OCI-LY1 (cell line): ENCODE data around the gene FGF11.

Experiments used
- H2AFZ ChIP-seq: fragments of 200-600 bp; sonication (generic), shearing (Covaris generic); 2 replicates; pipeline ENCODE4 v1.6.0; 2014; ENCODE audit warnings: antibody characterized with exemption, mild to moderate bottlenecking, low read length
- H3F3A ChIP-seq: fragments of 200-600 bp; sonication (generic), shearing (Covaris generic); 2 replicates; pipeline ENCODE4 v1.6.0; 2014; ENCODE audit warnings: mild to moderate bottlenecking, antibody characterized with exemption, low read length, moderate library complexity; ENCODE audit not compliant: insufficient read depth
- H3K27ac ChIP-seq: fragments of 200-600 bp; sonication (generic); 2 replicates; pipeline ENCODE4 v1.5.1; 2014; ENCODE audit warnings: low read length, mixed run types, mild to moderate bottlenecking, low read depth; ENCODE audit not compliant: poor library complexity, severe bottlenecking
- H3K27me3 ChIP-seq: fragments of 200-600 bp; sonication (generic); 2 replicates; pipeline ENCODE4 v1.6.0; 2014; ENCODE audit warnings: antibody characterized with exemption, mild to moderate bottlenecking, low read length, moderate library complexity; ENCODE audit not compliant: insufficient read depth
- H3K36me3 ChIP-seq: fragments of 200-600 bp; sonication (generic); 2 replicates; pipeline ENCODE4 v1.6.1; 2014; ENCODE audit warnings: mild to moderate bottlenecking, antibody characterized with exemption, low read length, moderate library complexity, mixed read lengths; ENCODE audit not compliant: insufficient read depth
- H3K4me1 ChIP-seq: fragments of 200-600 bp; sonication (generic); 2 replicates; pipeline ENCODE4 v1.5.1; 2014; ENCODE audit warnings: mild to moderate bottlenecking, low read length, moderate library complexity; ENCODE audit not compliant: insufficient read depth, severe bottlenecking
- H3K4me2 ChIP-seq: fragments of 200-600 bp; sonication (generic), shearing (Covaris generic); 2 replicates; pipeline ENCODE4 v1.6.1; 2014; ENCODE audit warnings: low read length
- H3K4me3 ChIP-seq: fragments of 200-600 bp; sonication (generic); 2 replicates; pipeline ENCODE4 v1.5.1; 2014; ENCODE audit warnings: low read length, low read depth, mild to moderate bottlenecking, mixed read lengths; ENCODE audit not compliant: poor library complexity, severe bottlenecking
- H3K79me2 ChIP-seq: fragments of 200-600 bp; shearing (Covaris generic); 2 replicates; pipeline ENCODE4 v1.6.1; 2016; ENCODE audit warnings: mixed run types, low read length, mixed read lengths; ENCODE audit not compliant: insufficient read depth
- H3K9ac ChIP-seq: fragments of 200-600 bp; sonication (generic), shearing (Covaris generic); 2 replicates; pipeline ENCODE4 v1.6.1; 2014; ENCODE audit warnings: mild to moderate bottlenecking, low read length, mixed read lengths
- H3K9me2 ChIP-seq: fragments of 200-600 bp; sonication (generic), shearing (Covaris generic); 2 replicates; pipeline ENCODE4 v1.6.1; 2014; ENCODE audit warnings: low read depth, mild to moderate bottlenecking, low read length, mixed read lengths
- H3K9me3 ChIP-seq: fragments of 200-600 bp; shearing (Covaris generic); 2 replicates; pipeline ENCODE4 v1.6.1; 2014; ENCODE audit warnings: low read length, mixed read lengths
- H4K20me1 ChIP-seq: fragments of 200-600 bp; sonication (generic), shearing (Covaris generic); 2 replicates; pipeline ENCODE4 v1.6.0; 2016; ENCODE audit warnings: mild to moderate bottlenecking, low read length; ENCODE audit not compliant: insufficient read depth
- EZH2 ChIP-seq: fragments of 200-600 bp; sonication (generic), shearing (Covaris generic); IDR thresholded peaks from 2 replicates; pipeline ENCODE4 v1.8.0; 2017; ENCODE audit warnings: borderline replicate concordance, mixed run types, mild to moderate bottlenecking, antibody characterized with exemption, low read length, moderate library complexity, mixed read lengths
- TF ChIP-seq, protein P1 (sequence below): fragments of 200-600 bp; sonication (generic), shearing (Covaris generic); IDR thresholded peaks from 2 replicates; pipeline ENCODE4 v1.5.1; 2017; ENCODE audit warnings: mild to moderate bottlenecking, antibody characterized with exemption, low read length, moderate library complexity, mixed read lengths

The FGF11 gene

DNA sequence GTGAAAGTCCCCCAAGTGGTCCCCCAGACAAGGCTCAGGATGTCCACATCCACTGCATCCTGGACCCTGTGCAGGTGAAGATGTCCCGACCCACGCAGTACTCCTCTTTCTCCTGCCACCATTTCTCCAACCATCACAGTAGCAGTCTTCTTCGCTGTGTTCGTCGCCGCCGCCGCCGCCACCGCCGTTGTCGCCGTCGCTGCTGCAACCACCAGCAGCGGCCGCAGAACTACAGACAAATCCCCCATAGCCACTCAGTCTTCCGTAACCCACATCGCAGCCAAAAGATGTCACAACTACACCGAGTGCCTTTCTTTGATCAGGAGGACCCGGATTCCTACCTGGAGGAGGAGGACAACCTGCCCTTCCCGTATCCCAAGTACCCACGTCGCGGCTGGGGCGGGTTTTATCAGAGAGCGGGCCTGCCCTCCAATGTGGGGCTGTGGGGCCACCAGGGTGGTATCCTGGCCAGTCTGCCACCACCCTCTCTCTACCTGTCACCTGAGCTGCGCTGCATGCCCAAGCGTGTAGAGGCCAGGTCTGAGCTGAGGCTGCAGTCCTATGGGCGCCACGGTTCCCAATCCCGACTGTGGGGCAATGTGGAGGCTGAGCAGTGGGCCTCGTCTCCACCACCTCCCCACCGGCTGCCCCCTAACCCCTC, 13.0 kb upstream of the FGF11 start:
- no peak overlapping the region for H3K4me2 ChIP-seq
- H3K27ac ChIP-seq, result no peak overlapping the region
- H2AFZ ChIP-seq, result no peak overlapping the region
- no peak overlapping the region for H3K9ac ChIP-seq
- TF ChIP-seq, protein P1, sequence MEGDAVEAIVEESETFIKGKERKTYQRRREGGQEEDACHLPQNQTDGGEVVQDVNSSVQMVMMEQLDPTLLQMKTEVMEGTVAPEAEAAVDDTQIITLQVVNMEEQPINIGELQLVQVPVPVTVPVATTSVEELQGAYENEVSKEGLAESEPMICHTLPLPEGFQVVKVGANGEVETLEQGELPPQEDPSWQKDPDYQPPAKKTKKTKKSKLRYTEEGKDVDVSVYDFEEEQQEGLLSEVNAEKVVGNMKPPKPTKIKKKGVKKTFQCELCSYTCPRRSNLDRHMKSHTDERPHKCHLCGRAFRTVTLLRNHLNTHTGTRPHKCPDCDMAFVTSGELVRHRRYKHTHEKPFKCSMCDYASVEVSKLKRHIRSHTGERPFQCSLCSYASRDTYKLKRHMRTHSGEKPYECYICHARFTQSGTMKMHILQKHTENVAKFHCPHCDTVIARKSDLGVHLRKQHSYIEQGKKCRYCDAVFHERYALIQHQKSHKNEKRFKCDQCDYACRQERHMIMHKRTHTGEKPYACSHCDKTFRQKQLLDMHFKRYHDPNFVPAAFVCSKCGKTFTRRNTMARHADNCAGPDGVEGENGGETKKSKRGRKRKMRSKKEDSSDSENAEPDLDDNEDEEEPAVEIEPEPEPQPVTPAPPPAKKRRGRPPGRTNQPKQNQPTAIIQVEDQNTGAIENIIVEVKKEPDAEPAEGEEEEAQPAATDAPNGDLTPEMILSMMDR, result no peak
- TF ChIP-seq EZH2, result no peak
- H3K9me3 ChIP-seq, result no peaks in the 10 kb centered on the region
- H3K9me2 ChIP-seq, result no peaks in the 10 kb centered on the region
- H3K4me3 ChIP-seq, result no peak overlapping the region
- H4K20me1 ChIP-seq, result no peaks in the 10 kb centered on the region
- H3K27me3 ChIP-seq, result no peaks in the 10 kb centered on the region
- no peaks in the 10 kb centered on the region for H3K79me2 ChIP-seq
- H3K4me1 ChIP-seq, result no peaks in the 10 kb centered on the region
- H3F3A ChIP-seq, result no peaks in the 10 kb centered on the region
- H3K36me3 ChIP-seq, result no peaks in the 10 kb centered on the region

GRCh38 chr17:7426896-7427489, 12.3 kb upstream of the FGF11 start:
- Histone ChIP-seq H3K27ac (no peak overlapping the region), H3K4me1 (no peaks in the 10 kb centered on the region)

GRCh38 chr17:7427549-7427948, 11.8 kb upstream of the FGF11 start:
- no peaks in the 10 kb centered on the region for H3F3A ChIP-seq
- H3K4me1 ChIP-seq, result no peaks in the 10 kb centered on the region
- H3K4me3 ChIP-seq, result no peak overlapping the region
- no peaks in the 10 kb centered on the region for H3K9me2 ChIP-seq
- H3K4me2 ChIP-seq, result no peak overlapping the region
- no peaks in the 10 kb centered on the region for H3K36me3 ChIP-seq
- no peaks in the 10 kb centered on the region for H4K20me1 ChIP-seq
- H3K9ac ChIP-seq, result no peak overlapping the region
- no peaks in the 10 kb centered on the region for H3K27me3 ChIP-seq
- H3K79me2 ChIP-seq, result no peaks in the 10 kb centered on the region
- H2AFZ ChIP-seq, result no peak overlapping the region
- TF ChIP-seq EZH2, result no peak
- H3K9me3 ChIP-seq, result no peaks in the 10 kb centered on the region
- no peak overlapping the region for H3K27ac ChIP-seq

More at GRCh38 chr17:7426896-7427489, 12.3 kb upstream of the FGF11 start:
- Histone ChIP-seq H3K79me2 (no peaks in the 10 kb centered on the region), H4K20me1 (no peaks in the 10 kb centered on the region), H3K9ac (no peak overlapping the region), H3K27me3 (no peaks in the 10 kb centered on the region), H3F3A (no peaks in the 10 kb centered on the region), H3K4me3 (no peak overlapping the region), H3K36me3 (no peaks in the 10 kb centered on the region), H3K9me3 (no peaks in the 10 kb centered on the region), H3K4me2 (no peak overlapping the region), H3K9me2 (no peaks in the 10 kb centered on the region), H2AFZ (no peak overlapping the region)
- no peak for TF ChIP-seq EZH2
- TF ChIP-seq, protein P1, result no peak

- Histone ChIP-seq H3K9ac (no peak within 1 kb of the TSS), H3K9me3 (no peaks in the 10 kb centered on the region), H3K9me2 (no peaks in the 10 kb centered on the region), H3K4me2 (no peak within 1 kb of the TSS), H2AFZ (no peak within 1 kb of the TSS), H3K4me1 (no peaks in the 10 kb centered on the region), H3K36me3 (no peaks in the 10 kb centered on the region), H4K20me1 (no peaks in the 10 kb centered on the region), H3K79me2 (no peaks in the 10 kb centered on the region), H3K27ac (no peak within 1 kb of the TSS), H3F3A (no peaks in the 10 kb centered on the region), H3K4me3 (no peak within 1 kb of the TSS), H3K27me3 (no peaks in the 10 kb centered on the region)
- TF ChIP-seq EZH2, result no peak
- TF ChIP-seq, protein P1, result no peak
These were observed 10.8 kb upstream of the FGF11 start, which contains the start of gene SPEM3 for GRCh38 chr17:7428557-7428956. Gene SPEM3, plus strand, starts transcription at chr17:7428857. Its CDS starts 46 bp downstream, at chr17:7428903.
